ENCODE results near the gene ZNF497.

Gene ZNF497

GRCh38 chr19:58367698-58368454, 5.3 kb upstream of the ZNF497 start:
- no peak for DNase-seq (ENCODE audit: low read depth)

- no peak for DNase-seq (ENCODE audit: low read depth)
Measured at GRCh38 chr19:58366585-58367430, 4.3 kb upstream of the ZNF497 start.

- DNase-seq (ENCODE audit: low read depth) = no peak
Measured at GRCh38 chr19:58364146-58364545, 1.6 kb upstream of the ZNF497 start.

GRCh38 chr19:58361900-58362271, 665 bp downstream of the ZNF497 start:
- DNase-seq (ENCODE audit: low read depth) = no peak

GRCh38 chr19:58357481-58358145, 4.9 kb downstream of the ZNF497 start:
- DNase-seq (ENCODE audit: low read depth) = no peak

GRCh38 chr19:58356766-58357480, 5.6 kb downstream of the ZNF497 start:
- no peak for DNase-seq (ENCODE audit: low read depth)

- no peak for DNase-seq (ENCODE audit: low read depth)
Measured at GRCh38 chr19:58355908-58356765, 6.4 kb downstream of the ZNF497 start.

- DNase-seq (ENCODE audit: low read depth) = no peak
Measured at GRCh38 chr19:58355215-58355796, 7.2 kb downstream of the ZNF497 start.

GRCh38 chr19:58354478-58355030, 8.0 kb downstream of the ZNF497 start:
- DNase-seq (ENCODE audit: low read depth) = no peak

- DNase-seq (ENCODE audit: low read depth) = no peak
Measured at GRCh38 chr19:58353717-58354477, 8.7 kb downstream of the ZNF497 start.

GRCh38 chr19:58352760-58353671, 9.5 kb downstream of the ZNF497 start, which contains the start of gene A1BG:
A1BG (minus strand) TSS chr19:58353492; CDS start chr19:58353437, 55 bp downstream.
- DNase-seq (ENCODE audit: low read depth) = no peak

- DNase-seq (ENCODE audit: low read depth) = no peak
Measured at GRCh38 chr19:58351990-58352755, 10.4 kb downstream of the ZNF497 start.

- no peak for DNase-seq (ENCODE audit: low read depth)
Measured at GRCh38 chr19:58351558-58351878, 11.0 kb downstream of the ZNF497 start.

- DNase-seq (ENCODE audit: low read depth) = no peak
Measured at GRCh38 chr19:58350871-58351557, 11.5 kb downstream of the ZNF497 start.

- no peak for DNase-seq (ENCODE audit: low read depth)
Measured at GRCh38 chr19:58350001-58350861, 12.3 kb downstream of the ZNF497 start.

- no peak for DNase-seq (ENCODE audit: low read depth)
Measured at GRCh38 chr19:58349590-58349989, 13.0 kb downstream of the ZNF497 start.

All from HS-5 (cell line).